KMS-11 (cell line): ENCODE results near the gene GRK3.

ENCODE experiments used
- H2AFZ ChIP-seq: fragments of 200-600 bp; sonication (generic); 2 replicates; pipeline ENCODE4 v1.6.1; 2016; ENCODE audit warnings: antibody characterized with exemption, mixed run types, low read depth
- H3K27ac ChIP-seq: fragments of 200-600 bp; sonication (generic); 2 replicates; pipeline ENCODE4 v1.6.1; 2016; ENCODE audit warnings: mild to moderate bottlenecking, mixed run types
- H3K27me3 ChIP-seq: fragments of 200-600 bp; sonication (generic); 2 replicates; pipeline ENCODE4 v1.6.1; 2017; ENCODE audit warnings: mild to moderate bottlenecking, low read depth, mixed run types, moderate library complexity; ENCODE audit not compliant: insufficient read depth
- H3K36me3 ChIP-seq: fragments of 200-600 bp; sonication (generic); 2 replicates; pipeline ENCODE4 v1.6.1; 2017; ENCODE audit warnings: mild to moderate bottlenecking, mixed run types; ENCODE audit not compliant: insufficient read depth
- H3K4me1 ChIP-seq: fragments of 200-600 bp; sonication (generic); 2 replicates; pipeline ENCODE4 v1.6.1; 2016; ENCODE audit warnings: mild to moderate bottlenecking, low read depth, mixed run types; ENCODE audit not compliant: poor library complexity, severe bottlenecking
- H3K4me2 ChIP-seq: fragments of 200-600 bp; sonication (generic); 2 replicates; pipeline ENCODE4 v1.7.0; 2016; ENCODE audit warnings: mild to moderate bottlenecking, mixed run types
- H3K4me3 ChIP-seq: fragments of 200-600 bp; sonication (generic); IDR thresholded peaks from 2 replicates; pipeline ENCODE4 v1.6.1; 2017; ENCODE audit warnings: low read depth, low read length, mixed read lengths; ENCODE audit not compliant: insufficient read depth
- H3K79me2 ChIP-seq: fragments of 200-600 bp; sonication (generic); 2 replicates; pipeline ENCODE4 v1.6.1; 2016; ENCODE audit warnings: low read depth, mixed run types; ENCODE audit not compliant: insufficient read depth
- H3K9ac ChIP-seq: fragments of 200-600 bp; sonication (generic); 2 replicates; pipeline ENCODE4 v1.6.1; 2016; ENCODE audit warnings: mild to moderate bottlenecking, mixed run types
- H4K20me1 ChIP-seq: fragments of 200-600 bp; sonication (generic); 2 replicates; pipeline ENCODE4 v1.6.1; 2016; ENCODE audit warnings: mild to moderate bottlenecking, mixed run types; ENCODE audit not compliant: insufficient read depth
- CTCF ChIP-seq: fragments of 200-600 bp; sonication (generic); conservative IDR thresholded peaks from 2 replicates; pipeline ENCODE4 v1.6.1; 2017; ENCODE audit warnings: low read depth, mild to moderate bottlenecking, antibody characterized with exemption, low read length, moderate library complexity, mixed read lengths

The GRK3 gene

DNA sequence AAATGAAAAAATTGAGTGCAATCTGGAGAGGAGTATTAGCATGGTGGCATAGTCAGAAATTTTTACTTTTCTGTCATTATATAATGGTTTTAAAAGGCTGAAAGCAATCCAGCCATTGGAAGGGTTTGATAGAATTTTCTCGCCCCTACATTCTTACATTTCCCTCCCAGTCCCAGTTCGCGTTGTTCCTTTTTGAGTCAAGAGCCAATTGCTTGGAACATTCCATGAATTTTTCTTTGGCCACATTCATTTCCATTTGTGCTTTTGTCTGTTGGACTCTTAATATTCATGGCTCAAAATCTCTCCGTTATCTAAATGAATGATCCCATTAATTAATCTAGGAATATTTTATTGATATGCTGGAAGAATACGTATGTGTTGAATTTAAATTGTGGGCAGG, 66.0 kb downstream of the GRK3 start:
- Histone ChIP-seq H4K20me1 (no peaks in the 10 kb centered on the region), H3K4me2 (no peak overlapping the region), H3K36me3 (no peaks in the 10 kb centered on the region), H3K9ac (no peak overlapping the region), H2AFZ (no peak overlapping the region), H3K4me1 (no peaks in the 10 kb centered on the region), H3K4me3 (no peak overlapping the region), H3K27ac (no peak overlapping the region), H3K79me2 (no peaks in the 10 kb centered on the region), H3K27me3 (no peaks in the 10 kb centered on the region)
- TF ChIP-seq CTCF, result no peak

DNA sequence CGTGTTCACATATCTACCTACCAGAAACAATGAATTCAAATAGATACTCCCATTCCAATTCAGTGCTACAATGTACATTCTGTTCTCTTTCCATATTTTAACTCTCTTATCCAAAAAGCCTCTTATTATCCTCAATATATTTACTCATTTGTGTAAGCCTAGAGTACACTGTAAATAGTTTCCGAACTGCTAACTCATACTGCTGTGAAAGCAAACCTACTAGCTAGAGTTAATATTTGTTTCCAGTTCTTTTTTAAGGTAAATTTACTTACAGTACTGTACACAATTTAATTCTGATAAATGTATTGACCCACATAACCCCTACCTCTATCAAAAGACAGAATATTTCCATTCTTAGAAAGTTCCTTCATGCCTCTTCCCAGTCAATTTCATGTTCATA, 71.8 kb downstream of the GRK3 start:
- H2AFZ ChIP-seq, result no peak overlapping the region
- no peak overlapping the region for H3K4me3 ChIP-seq
- H3K4me1 ChIP-seq, result no peaks in the 10 kb centered on the region
- H3K9ac ChIP-seq, result no peak overlapping the region
- H3K79me2 ChIP-seq, result no peaks in the 10 kb centered on the region
- no peaks in the 10 kb centered on the region for H4K20me1 ChIP-seq
- H3K4me2 ChIP-seq, result no peak overlapping the region
- no peak for TF ChIP-seq CTCF
- H3K36me3 ChIP-seq, result no peaks in the 10 kb centered on the region
- H3K27me3 ChIP-seq, result no peaks in the 10 kb centered on the region
- H3K27ac ChIP-seq, result no peak overlapping the region

GRCh38 chr22:25637032-25637431, 72.6 kb downstream of the GRK3 start:
- H3K4me2 ChIP-seq, result no peak overlapping the region
- H3K4me1 ChIP-seq, result no peaks in the 10 kb centered on the region
- no peaks in the 10 kb centered on the region for H3K79me2 ChIP-seq
- H2AFZ ChIP-seq, result no peak overlapping the region
- no peaks in the 10 kb centered on the region for H3K27me3 ChIP-seq
- H3K4me3 ChIP-seq, result no peak overlapping the region
- TF ChIP-seq CTCF, result no peak
- H3K36me3 ChIP-seq, result no peaks in the 10 kb centered on the region
- no peaks in the 10 kb centered on the region for H4K20me1 ChIP-seq
- H3K9ac ChIP-seq, result no peak overlapping the region
- no peak overlapping the region for H3K27ac ChIP-seq

DNA sequence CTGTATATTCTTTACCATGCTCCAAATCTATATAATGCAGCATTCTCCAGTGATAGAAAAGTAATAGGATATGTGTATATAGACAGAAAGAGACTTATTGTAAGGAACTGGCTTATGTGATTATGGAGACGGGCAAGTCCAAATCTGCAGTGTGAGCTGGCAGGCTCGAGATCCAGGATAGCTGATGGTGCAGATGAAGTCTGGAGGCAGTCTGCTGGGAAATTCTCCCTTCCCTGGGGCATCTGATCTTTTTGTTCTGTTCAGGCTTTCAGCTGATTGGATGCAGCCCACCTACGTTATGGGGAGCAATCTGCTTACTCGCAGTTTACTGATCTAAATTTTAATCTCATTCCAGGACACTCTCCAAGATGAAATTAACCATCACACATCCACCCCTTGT, 73.2 kb downstream of the GRK3 start:
- no peaks in the 10 kb centered on the region for H3K36me3 ChIP-seq
- H3K4me3 ChIP-seq, result no peak overlapping the region
- H3K79me2 ChIP-seq, result no peaks in the 10 kb centered on the region
- no peak for TF ChIP-seq CTCF
- H3K4me2 ChIP-seq, result no peak overlapping the region
- no peak overlapping the region for H3K27ac ChIP-seq
- no peaks in the 10 kb centered on the region for H3K27me3 ChIP-seq
- no peaks in the 10 kb centered on the region for H3K4me1 ChIP-seq
- no peak overlapping the region for H2AFZ ChIP-seq
- H4K20me1 ChIP-seq, result no peaks in the 10 kb centered on the region
- no peak overlapping the region for H3K9ac ChIP-seq

DNA sequence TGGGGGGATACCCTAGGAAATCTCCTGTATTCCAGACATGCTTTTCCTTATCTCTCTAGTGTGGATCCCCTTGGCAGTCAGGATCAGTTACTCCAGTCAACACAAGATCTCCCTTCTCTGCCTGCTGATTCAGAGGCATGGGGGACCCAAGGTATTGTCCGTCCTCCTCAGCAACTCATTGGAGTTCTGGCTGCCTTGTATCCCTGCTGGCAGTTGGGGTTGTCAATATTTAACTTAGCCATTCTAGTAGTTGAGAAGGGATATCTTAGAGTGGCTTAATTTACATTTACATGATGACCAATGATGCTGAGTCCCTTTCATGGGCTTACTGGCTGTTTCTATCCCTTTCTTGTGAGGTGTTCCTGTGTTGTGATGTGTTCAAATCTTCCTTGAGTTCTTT, 74.2 kb downstream of the GRK3 start:
- no peak overlapping the region for H3K9ac ChIP-seq
- H3K4me1 ChIP-seq, result no peaks in the 10 kb centered on the region
- no peak for TF ChIP-seq CTCF
- no peaks in the 10 kb centered on the region for H3K27me3 ChIP-seq
- no peak overlapping the region for H2AFZ ChIP-seq
- no peak overlapping the region for H3K4me2 ChIP-seq
- no peak overlapping the region for H3K4me3 ChIP-seq
- no peaks in the 10 kb centered on the region for H3K79me2 ChIP-seq
- no peaks in the 10 kb centered on the region for H4K20me1 ChIP-seq
- H3K27ac ChIP-seq, result no peak overlapping the region
- H3K36me3 ChIP-seq, result no peaks in the 10 kb centered on the region
